ENCODE data around the gene CELA2B. TPM values are rescaled to one million over a fixed set of nuclear protein-coding genes. Genes with fewer than 3 reads are reported as not detected.
"Not testable (repeated sequence)": the region's sequence is repeated elsewhere in the genome, so short reads cannot be mapped to it uniquely, and the experiment has no call there.

CELA2B gene
- total and polyA plus RNA-seq, 3 donors from 2014 or later: 2.7 to 3.7 (median 3.3) TPM

- TF ChIP-seq CTCF (IDR thresholded peaks at IDR 0.05) (no peak), POLR2A (IDR thresholded peaks at IDR 0.05) (no peak)
- Histone ChIP-seq H3K9me3 (no peaks in the 10 kb centered on the region), H3K4me3 (no peak overlapping the region), H3K36me3 (ENCODE audit: low read depth, missing control alignments) (no peaks in the 10 kb centered on the region), H3K27me3 (no peaks in the 10 kb centered on the region), H3K4me1 (no peaks in the 10 kb centered on the region), H3K27ac (no peak overlapping the region)
- DNase-seq: no peak
- WGBS, 2 donors: 57 to 65% methylated on average over 13 of the region's 13 CpGs
- intact Hi-C loops (cut with DNase I; ENCODE audit: low total_unique reads): no loop called here
Observed at GRCh38 chr1:15489052-15489736, 13.3 kb downstream of the CELA2B start.

GRCh38 chr1:15491010-15491409, 15.1 kb downstream of the CELA2B start:
- H3K4me1 ChIP-seq; DNase-seq; intact Hi-C loops (cut with DNase I; ENCODE audit: low total_unique reads); H3K9me3 ChIP-seq; H3K27ac ChIP-seq; H3K27me3 ChIP-seq; H3K36me3 ChIP-seq (ENCODE audit: low read depth, missing control alignments); H3K4me3 ChIP-seq: not testable (repeated sequence)
- 95 to 96% methylated on average over 4 of the region's 4 CpGs for WGBS, 2 donors

GRCh38 chr1:15492596-15492995, 16.7 kb downstream of the CELA2B start:
- no peaks in the 10 kb centered on the region for H3K9me3 ChIP-seq
- H3K27me3 ChIP-seq: no peaks in the 10 kb centered on the region
- intact Hi-C loops (cut with DNase I; ENCODE audit: low total_unique reads): no loop called here
- H3K27ac ChIP-seq: no peak overlapping the region
- DNase-seq: no peak
- no peak overlapping the region for H3K4me3 ChIP-seq
- no peak for TF ChIP-seq CTCF (IDR thresholded peaks at IDR 0.05)
- no peaks in the 10 kb centered on the region for H3K4me1 ChIP-seq
- WGBS, 2 donors: 70 to 89% methylated on average over 4 to 5 of the region's 5 CpGs
- H3K36me3 ChIP-seq (ENCODE audit: low read depth, missing control alignments): no peaks in the 10 kb centered on the region

- WGBS, 2 donors: 95 to 97% methylated on average over 2 to 9 of the region's 9 CpGs
- Histone ChIP-seq H3K4me3 (no peak overlapping the region), H3K36me3 (ENCODE audit: low read depth, missing control alignments) (no peaks in the 10 kb centered on the region), H3K27me3 (no peaks in the 10 kb centered on the region), H3K9me3 (no peaks in the 10 kb centered on the region), H3K4me1 (no peaks in the 10 kb centered on the region), H3K27ac (no peak overlapping the region)
- TF ChIP-seq CTCF (IDR thresholded peaks at IDR 0.05) (no peak), POLR2A (IDR thresholded peaks at IDR 0.05) (no peak)
- DNase-seq: no peak
- intact Hi-C loops (cut with DNase I; ENCODE audit: low total_unique reads): no loop called here
Observed at GRCh38 chr1:15493869-15494390, 18.0 kb downstream of the CELA2B start.

GRCh38 chr1:15500184-15501178, 24.6 kb downstream of the CELA2B start:
- TF ChIP-seq POLR2A (IDR thresholded peaks at IDR 0.05) (no peak), CTCF (IDR thresholded peaks at IDR 0.05) (no peak)
- no peaks in the 10 kb centered on the region for H3K4me1 ChIP-seq
- H3K27ac ChIP-seq: no peak overlapping the region
- H3K4me3 ChIP-seq: no peak overlapping the region
- no peaks in the 10 kb centered on the region for H3K9me3 ChIP-seq
- no peaks in the 10 kb centered on the region for H3K27me3 ChIP-seq
- WGBS, 2 donors: 85 to 90% methylated on average over 18 to 19 of the region's 19 CpGs
- DNase-seq: no peak
- intact Hi-C loops (cut with DNase I; ENCODE audit: low total_unique reads): no loop called here
- no peaks in the 10 kb centered on the region for H3K36me3 ChIP-seq (ENCODE audit: low read depth, missing control alignments)
